ENCODE data around the gene LLCFC1.

DNA sequence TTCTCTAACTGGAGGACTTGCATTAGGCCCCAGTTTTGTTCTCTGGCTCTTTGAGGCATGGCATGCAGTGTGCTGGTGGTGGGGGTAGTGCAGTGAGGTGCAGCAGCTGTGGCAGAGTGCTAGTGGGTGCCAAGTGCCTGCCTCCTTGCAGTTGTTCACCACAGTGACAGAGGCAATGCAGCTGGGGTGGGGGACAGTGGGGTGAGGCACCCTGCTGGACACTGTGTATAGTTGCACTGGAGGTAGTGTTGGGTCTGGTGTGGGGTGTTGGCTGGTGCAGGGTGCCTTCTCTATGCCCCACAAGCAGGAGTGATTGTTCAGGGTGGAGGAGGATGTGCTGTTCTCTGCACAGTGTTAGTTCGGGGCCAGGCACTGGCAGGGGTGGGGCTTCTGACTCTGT, 44.5 kb downstream of the LLCFC1 start:
- no peak for TF ChIP-seq YY1 (IDR thresholded peaks at IDR 0.05; ENCODE audit: insufficient read depth, insufficient read length)
- TF ChIP-seq ZNF274 (IDR thresholded peaks at IDR 0.05; ENCODE audit: low read depth, low read length), result no peak
- no peak for TF ChIP-seq SUZ12 (IDR thresholded peaks at IDR 0.05; ENCODE audit: extremely low read depth, insufficient read depth, insufficient read length)
